ENCODE measurements around the gene LIPE.
A peak's percentile ranks its signal among the peaks of the same experiment; 100 is the strongest.

LIPE gene

DNA sequence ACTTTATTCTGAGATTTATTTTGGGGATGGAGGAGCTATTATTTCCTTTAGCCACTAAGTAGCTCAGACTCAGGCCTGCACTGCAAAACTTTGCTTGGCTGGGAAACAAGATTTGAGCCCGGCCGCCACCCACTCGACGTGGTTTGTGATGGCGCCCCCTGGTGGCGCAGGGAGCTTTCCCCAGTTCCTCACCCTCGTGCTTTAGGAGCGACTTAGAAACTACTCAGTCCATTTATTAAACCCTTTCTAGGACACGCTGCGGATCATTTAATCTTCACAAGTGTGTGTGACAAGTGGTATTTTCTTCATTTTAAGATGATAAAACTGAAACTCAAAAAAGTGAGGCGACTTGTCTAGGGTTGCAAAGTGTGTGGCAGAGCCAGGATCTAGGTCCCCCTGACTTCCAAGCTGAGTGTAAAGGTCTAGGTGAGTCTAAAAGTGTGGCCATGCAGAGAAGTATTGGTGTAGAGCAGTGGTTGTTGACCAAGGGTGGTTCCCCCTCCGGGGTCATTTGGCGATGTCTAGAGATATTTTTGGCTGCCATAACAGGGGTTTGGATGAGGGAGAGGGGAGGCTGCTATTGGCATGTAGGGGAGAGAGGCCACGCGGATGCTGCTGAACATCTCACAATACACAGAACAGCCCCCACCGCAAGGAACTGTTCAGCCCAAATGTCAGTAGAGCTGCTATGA, 13.3 kb upstream of the LIPE start:
- no peak overlapping the region for H2AFZ ChIP-seq (ENCODE audit: low read length)
- H3K9me3 ChIP-seq (ENCODE audit: low read length), result no peaks in the 10 kb centered on the region
- no peaks in the 10 kb centered on the region for H3K36me3 ChIP-seq (ENCODE audit: insufficient read depth, low read length)
- no peaks in the 10 kb centered on the region for H4K20me1 ChIP-seq (ENCODE audit: insufficient read depth, low read length)
- no peaks in the 10 kb centered on the region for H3K9me2 ChIP-seq (ENCODE audit: low read depth, low read length)
- H3K4me2 ChIP-seq (ENCODE audit: low read length), result no peak overlapping the region
- H3K27me3 ChIP-seq (ENCODE audit: insufficient read depth, low read length), result no peaks in the 10 kb centered on the region
- no peaks in the 10 kb centered on the region for H3K79me2 ChIP-seq (ENCODE audit: insufficient read depth, low read length)
- no peak overlapping the region for H3K4me3 ChIP-seq (ENCODE audit: low read depth, low read length, poor library complexity, severe bottlenecking)
- TF ChIP-seq, protein P1, sequence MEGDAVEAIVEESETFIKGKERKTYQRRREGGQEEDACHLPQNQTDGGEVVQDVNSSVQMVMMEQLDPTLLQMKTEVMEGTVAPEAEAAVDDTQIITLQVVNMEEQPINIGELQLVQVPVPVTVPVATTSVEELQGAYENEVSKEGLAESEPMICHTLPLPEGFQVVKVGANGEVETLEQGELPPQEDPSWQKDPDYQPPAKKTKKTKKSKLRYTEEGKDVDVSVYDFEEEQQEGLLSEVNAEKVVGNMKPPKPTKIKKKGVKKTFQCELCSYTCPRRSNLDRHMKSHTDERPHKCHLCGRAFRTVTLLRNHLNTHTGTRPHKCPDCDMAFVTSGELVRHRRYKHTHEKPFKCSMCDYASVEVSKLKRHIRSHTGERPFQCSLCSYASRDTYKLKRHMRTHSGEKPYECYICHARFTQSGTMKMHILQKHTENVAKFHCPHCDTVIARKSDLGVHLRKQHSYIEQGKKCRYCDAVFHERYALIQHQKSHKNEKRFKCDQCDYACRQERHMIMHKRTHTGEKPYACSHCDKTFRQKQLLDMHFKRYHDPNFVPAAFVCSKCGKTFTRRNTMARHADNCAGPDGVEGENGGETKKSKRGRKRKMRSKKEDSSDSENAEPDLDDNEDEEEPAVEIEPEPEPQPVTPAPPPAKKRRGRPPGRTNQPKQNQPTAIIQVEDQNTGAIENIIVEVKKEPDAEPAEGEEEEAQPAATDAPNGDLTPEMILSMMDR (IDR thresholded peaks at IDR 0.05; ENCODE audit: low read length), result peak; percentile 97
- TF ChIP-seq EZH2 (IDR thresholded peaks at IDR 0.05; ENCODE audit: borderline replicate concordance, low read length), result no peak
- H3K9ac ChIP-seq (ENCODE audit: low read length), result no peak overlapping the region
- no peaks in the 10 kb centered on the region for H3K4me1 ChIP-seq (ENCODE audit: insufficient read depth, low read length, severe bottlenecking)
- no peaks in the 10 kb centered on the region for H3F3A ChIP-seq (ENCODE audit: insufficient read depth, low read length)
- H3K27ac ChIP-seq (ENCODE audit: low read depth, low read length, poor library complexity, severe bottlenecking), result no peak overlapping the region

DNA sequence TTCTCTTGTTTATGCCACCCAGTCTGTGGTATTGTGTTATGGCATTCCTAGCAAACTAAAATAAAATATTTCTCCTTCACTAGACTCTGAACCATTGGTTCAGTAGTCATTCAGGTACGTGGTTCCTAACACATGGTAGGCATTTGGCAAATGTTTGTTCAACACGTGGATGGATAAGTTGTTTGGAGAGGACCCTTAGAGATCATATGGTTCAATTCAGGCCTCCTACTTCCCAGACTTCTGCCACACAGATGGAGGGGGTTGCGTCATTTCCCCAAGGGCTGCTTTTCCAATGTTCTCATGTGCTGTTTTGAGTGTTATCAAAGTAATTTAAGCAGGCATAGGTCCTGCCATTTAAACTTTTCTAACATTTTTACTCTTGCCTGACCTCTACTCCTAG, 8.8 kb upstream of the LIPE start:
- H3K9ac ChIP-seq (ENCODE audit: low read length), result no peak overlapping the region
- no peaks in the 10 kb centered on the region for H3K9me2 ChIP-seq (ENCODE audit: low read depth, low read length)
- no peak overlapping the region for H2AFZ ChIP-seq (ENCODE audit: low read length)
- H3K4me3 ChIP-seq (ENCODE audit: low read depth, low read length, poor library complexity, severe bottlenecking), result no peak overlapping the region
- H3K27ac ChIP-seq (ENCODE audit: low read depth, low read length, poor library complexity, severe bottlenecking), result no peak overlapping the region
- TF ChIP-seq, protein P1 (IDR thresholded peaks at IDR 0.05; ENCODE audit: low read length), result no peak
- no peak for TF ChIP-seq EZH2 (IDR thresholded peaks at IDR 0.05; ENCODE audit: borderline replicate concordance, low read length)
- no peaks in the 10 kb centered on the region for H3K4me1 ChIP-seq (ENCODE audit: insufficient read depth, low read length, severe bottlenecking)
- H3K79me2 ChIP-seq (ENCODE audit: insufficient read depth, low read length), result no peaks in the 10 kb centered on the region
- H3K27me3 ChIP-seq (ENCODE audit: insufficient read depth, low read length), result no peaks in the 10 kb centered on the region
- H3F3A ChIP-seq (ENCODE audit: insufficient read depth, low read length), result no peaks in the 10 kb centered on the region
- H3K4me2 ChIP-seq (ENCODE audit: low read length), result no peak overlapping the region
- H3K36me3 ChIP-seq (ENCODE audit: insufficient read depth, low read length), result no peaks in the 10 kb centered on the region
- H4K20me1 ChIP-seq (ENCODE audit: insufficient read depth, low read length), result no peaks in the 10 kb centered on the region
- no peaks in the 10 kb centered on the region for H3K9me3 ChIP-seq (ENCODE audit: low read length)

DNA sequence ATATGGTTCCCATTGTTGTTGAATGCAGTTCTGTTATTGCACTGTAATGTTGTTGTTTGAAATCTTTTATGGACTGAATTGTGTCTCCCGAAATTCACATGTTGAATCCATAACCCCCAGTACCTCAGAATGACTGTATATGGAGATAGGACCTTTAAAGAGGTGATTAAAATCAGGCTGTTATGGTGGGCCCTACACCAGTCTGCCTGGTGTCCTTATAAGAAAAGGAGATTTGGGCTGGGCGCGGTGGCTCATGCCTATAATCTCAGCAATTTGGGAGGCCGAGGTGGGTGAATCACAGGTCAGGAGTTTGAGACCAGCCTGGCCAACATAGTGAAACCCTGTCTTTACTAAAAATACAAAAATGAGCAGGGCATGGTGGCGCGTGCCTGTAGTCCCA, 8.1 kb upstream of the LIPE start:
- no peak overlapping the region for H3K4me3 ChIP-seq (ENCODE audit: low read depth, low read length, poor library complexity, severe bottlenecking)
- H3K9ac ChIP-seq (ENCODE audit: low read length), result no peak overlapping the region
- no peaks in the 10 kb centered on the region for H3F3A ChIP-seq (ENCODE audit: insufficient read depth, low read length)
- H3K36me3 ChIP-seq (ENCODE audit: insufficient read depth, low read length), result no peaks in the 10 kb centered on the region
- no peaks in the 10 kb centered on the region for H3K4me1 ChIP-seq (ENCODE audit: insufficient read depth, low read length, severe bottlenecking)
- H3K79me2 ChIP-seq (ENCODE audit: insufficient read depth, low read length), result no peaks in the 10 kb centered on the region
- H4K20me1 ChIP-seq (ENCODE audit: insufficient read depth, low read length), result no peaks in the 10 kb centered on the region
- no peaks in the 10 kb centered on the region for H3K27me3 ChIP-seq (ENCODE audit: insufficient read depth, low read length)
- H2AFZ ChIP-seq (ENCODE audit: low read length), result no peak overlapping the region
- H3K27ac ChIP-seq (ENCODE audit: low read depth, low read length, poor library complexity, severe bottlenecking), result no peak overlapping the region
- H3K9me3 ChIP-seq (ENCODE audit: low read length), result no peaks in the 10 kb centered on the region
- no peak overlapping the region for H3K4me2 ChIP-seq (ENCODE audit: low read length)
- H3K9me2 ChIP-seq (ENCODE audit: low read depth, low read length), result no peaks in the 10 kb centered on the region
- TF ChIP-seq, protein P1 (IDR thresholded peaks at IDR 0.05; ENCODE audit: low read length), result no peak
- no peak for TF ChIP-seq EZH2 (IDR thresholded peaks at IDR 0.05; ENCODE audit: borderline replicate concordance, low read length)

Measured in OCI-LY1 (cell line).